GM18519 (cell line): ENCODE measurements around the gene OR3A2.
"Not testable (repeated sequence)": the region's sequence is repeated elsewhere in the genome, so short reads cannot be mapped to it uniquely, and the experiment has no call there.

Experiments used
- ATAC-seq: cut with Tn5 transposase; IDR thresholded peaks from one replicate; pipeline ENCODE4 v1.9.1; 2021; ENCODE audit warnings: mild to moderate bottlenecking, moderate library complexity; ENCODE audit not compliant: unreplicated experiment, low FRiP score

The OR3A2 gene

GRCh38 chr17:3295632-3296031 lies 90.5 kb downstream of the OR3A2 start:
- ATAC-seq, result no peak

DNA sequence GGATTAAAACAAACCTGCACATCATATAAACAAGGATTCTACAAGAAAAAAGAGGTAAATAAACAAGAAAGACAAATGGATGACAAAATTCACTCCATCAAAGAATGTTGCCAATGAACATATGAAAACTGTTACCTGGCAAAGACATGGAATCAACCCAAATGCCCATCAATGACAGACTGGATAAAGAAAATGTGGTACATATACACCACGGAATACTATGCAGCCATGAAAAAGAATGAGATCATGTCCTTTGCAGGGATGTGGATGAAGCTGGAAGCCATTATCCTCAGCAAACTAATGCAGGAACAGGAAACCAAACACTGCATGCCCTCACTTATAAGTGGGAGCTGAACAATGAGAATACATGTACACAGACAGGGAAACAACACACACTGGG lies 92.6 kb downstream of the OR3A2 start:
- not testable (repeated sequence) for ATAC-seq

DNA sequence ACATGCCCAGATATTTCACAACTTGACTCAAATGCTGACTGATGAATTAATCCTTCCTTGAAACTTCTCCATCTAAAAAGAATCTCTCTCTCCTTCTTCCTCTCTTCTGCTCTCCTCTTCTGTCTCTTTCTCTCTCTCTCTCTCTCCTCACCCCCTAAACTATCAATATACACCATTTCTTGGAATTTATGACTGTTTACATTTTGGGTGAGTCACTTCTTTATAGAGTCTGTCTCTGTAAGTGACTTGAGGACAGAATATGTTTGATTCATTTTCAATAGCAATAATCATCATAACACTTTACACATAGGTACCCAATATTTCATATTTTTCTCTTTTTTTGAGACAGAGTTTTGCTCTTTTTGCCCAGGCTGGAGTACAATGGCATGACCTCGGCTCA lies 103.2 kb downstream of the OR3A2 start:
- no peak for ATAC-seq

DNA sequence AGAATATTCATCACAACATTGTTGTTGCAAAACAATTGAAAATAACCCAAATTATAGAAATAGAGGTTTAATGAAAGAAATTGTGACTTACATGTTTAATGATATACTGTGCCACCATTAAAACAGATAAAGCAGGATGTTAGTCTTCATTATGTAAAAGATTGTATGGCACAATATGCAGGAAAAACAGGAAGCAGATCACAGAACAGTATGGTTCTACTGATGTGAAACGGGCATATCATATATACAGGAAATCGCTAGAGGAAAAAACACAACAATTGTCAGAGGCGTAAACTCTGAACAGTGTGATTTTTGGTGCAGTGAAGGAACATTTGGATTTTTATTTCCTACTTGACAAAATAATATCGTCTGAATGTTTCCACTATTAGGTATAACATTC lies 110.0 kb downstream of the OR3A2 start:
- ATAC-seq, result no peak

DNA sequence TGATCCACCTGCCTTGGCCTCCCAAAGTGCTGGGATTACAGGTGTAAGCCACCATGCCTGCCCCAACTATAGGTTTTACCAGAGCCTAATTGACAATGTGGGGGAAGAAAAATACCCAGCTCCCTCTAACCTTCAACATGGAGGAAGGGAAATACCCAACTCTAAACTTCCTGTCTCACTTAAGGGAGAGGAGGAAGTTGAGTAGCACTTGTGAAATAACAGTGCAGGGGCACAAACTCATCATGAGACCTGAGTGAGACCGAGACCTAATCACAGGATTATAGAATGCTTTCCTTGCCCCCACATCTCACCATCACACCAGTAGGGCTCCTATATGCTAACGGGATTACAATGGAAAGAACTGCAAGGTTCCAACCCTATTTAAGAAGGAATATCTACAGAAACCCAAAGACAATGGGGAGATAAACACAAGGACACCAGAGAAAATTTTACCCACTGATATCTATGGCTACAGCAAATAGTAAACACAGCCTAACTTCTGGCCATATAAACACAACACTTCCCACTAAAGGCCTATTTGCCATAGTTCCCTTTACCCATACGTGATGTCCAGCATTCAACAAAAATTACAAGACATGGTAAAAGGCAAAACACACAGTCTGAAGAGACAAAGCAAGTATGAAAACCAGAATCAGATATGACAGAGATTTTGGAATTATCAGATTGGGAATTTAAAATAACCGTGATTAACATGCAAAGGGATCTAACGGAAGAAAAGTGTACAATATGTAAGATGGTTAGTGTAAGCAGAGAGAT lies 114.8 kb downstream of the OR3A2 start:
- ATAC-seq, result no peak

DNA sequence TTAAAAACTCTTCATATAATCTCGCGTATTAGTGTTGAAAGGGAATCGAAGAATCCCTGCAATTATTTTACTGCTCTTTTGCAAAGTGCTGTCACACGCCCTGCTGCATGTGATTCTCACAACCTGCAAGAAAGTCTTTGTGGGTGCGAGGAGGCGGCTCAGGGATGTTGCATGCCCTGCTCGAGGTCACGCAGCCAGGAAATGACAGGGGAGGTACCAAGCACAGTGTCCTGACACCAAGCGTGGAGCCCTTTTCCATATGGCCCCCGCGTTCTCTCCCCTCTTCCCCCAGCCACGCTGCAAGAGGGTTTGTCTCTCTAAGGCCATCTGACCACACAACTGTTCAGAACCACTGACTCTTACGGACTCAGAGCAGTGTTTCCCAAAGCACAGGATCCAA lies 125.5 kb downstream of the OR3A2 start:
- no peak for ATAC-seq

DNA sequence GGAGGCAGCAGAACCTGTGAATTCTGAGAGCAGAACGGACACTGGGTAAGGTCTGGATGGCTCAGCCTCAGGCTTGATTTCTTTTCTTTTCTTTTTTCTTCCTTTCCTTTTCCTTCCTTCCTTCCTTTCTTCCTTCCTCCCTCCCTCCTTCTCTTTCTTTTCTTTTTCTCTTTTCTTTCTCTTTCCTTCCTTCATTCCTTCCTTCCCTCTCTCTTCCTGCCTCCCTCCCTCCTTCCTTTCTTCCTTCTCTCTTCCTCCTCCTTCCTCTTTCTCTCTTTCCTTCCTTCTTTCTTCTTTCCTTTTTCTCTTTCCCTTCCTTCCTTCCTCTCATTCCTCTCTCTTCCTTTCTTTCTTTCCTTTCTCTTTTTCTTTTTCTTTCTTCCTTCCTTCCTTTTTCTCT lies 125.9 kb downstream of the OR3A2 start:
- no peak for ATAC-seq

DNA sequence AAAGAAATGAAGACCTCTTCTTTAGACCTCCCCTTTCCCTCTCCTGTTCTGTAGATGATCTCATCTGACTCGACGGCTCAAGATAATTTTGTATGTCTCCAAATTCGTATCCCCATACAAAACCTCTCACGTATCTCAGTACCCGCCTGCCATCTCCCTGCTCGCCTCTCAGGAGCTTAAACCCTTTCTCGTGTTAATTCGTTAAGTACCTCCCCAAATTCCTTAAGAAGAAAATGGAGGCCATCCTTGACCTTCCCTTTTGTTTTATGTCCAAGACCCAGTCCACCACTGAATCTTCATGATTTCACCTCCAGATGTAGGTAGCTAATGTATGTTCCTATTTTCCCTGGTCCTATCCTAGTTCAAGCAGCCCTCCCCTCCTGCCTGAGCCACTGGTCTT lies 129.5 kb downstream of the OR3A2 start:
- no peak for ATAC-seq

- ATAC-seq, result not testable (repeated sequence)
These were observed 137.1 kb downstream of the OR3A2 start for GRCh38 chr17:3249013-3249412.

DNA sequence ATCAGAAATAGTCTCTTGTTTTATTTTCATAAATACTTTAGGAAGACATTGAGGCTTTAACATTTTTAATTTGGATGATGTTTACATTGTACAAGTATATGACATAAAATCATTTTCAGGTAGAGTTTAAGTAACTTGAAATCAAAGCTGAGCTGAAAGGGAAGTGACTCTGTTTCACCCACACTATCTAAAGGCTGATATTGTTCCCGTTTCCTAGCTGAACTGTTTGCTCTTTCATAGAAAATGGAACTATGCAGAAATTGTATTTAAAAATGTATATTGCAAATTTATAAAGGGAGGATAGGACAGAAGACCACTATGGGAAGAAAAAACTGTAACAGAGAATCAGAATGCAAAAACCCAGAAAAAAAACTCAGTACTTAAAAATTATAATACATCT lies 141.3 kb downstream of the OR3A2 start:
- not testable (repeated sequence) for ATAC-seq

GRCh38 chr17:3241044-3241443 lies 145.1 kb downstream of the OR3A2 start:
- ATAC-seq, result not testable (repeated sequence)

DNA sequence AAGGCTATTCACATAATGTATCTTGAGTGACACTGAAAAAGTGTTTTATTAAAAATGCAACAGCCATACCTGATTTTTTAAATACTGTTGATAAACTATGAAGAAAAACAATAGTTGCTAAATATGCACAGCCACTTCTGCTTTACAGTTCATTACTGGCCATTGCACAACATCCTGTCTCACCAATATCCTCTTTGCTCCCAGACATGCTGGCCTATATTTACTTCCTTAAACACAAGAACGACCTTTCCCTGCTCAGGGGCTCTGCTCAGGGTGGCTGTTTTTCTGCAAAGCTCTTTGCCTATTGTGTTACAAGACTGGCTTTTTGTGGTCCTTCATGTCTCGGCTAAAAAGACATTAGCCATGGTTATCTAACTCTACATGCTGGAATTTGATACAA lies 147.4 kb downstream of the OR3A2 start:
- not testable (repeated sequence) for ATAC-seq

DNA sequence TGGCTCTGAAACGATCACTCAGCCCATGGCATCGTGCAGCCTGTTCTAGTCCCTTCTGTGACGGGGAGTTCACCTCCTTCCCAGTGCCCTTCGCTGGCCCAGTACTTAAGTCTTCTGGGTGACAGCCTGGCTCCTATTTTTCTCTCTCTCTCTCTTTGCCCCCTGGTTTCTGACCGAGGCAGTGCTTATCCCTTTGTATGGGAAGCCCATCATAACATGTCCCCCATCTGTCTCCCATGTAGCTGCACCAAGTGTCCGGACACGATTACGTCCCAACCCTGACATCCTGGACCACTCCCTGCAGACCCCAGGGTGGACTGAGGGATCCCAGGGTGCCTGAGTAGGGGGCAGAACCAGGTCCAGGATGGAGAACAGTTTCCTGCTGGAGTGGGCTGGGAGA lies 153.8 kb downstream of the OR3A2 start:
- not testable (repeated sequence) for ATAC-seq
